NCI-H2171 treated with DMSO at 0.1 percent for 48 hours (cell line): ENCODE measurements around the gene NR6A1.

ENCODE experiments used
- DNase-seq: peaks from one replicate; lab custom pipeline; 2025; lab: John Stamatoyannopoulos, UW

NR6A1 gene

GRCh38 chr9:124470306-124470705 lies 300.8 kb downstream of the NR6A1 start:
- no peak for DNase-seq

- no peak for DNase-seq
Measured at GRCh38 chr9:124469011-124469832, 301.9 kb downstream of the NR6A1 start.

GRCh38 chr9:124468061-124468740 lies 302.9 kb downstream of the NR6A1 start:
- no peak for DNase-seq

- DNase-seq = no peak
Measured at GRCh38 chr9:124467410-124468060, 303.6 kb downstream of the NR6A1 start.
